Measurements from ENCODE around the gene ADAMTS14.

The ADAMTS14 gene

GRCh38 chr10:70695241-70696030, 23.1 kb downstream of the ADAMTS14 start:
- no peak for DNase-seq

GRCh38 chr10:70698211-70698610, 25.9 kb downstream of the ADAMTS14 start:
- DNase-seq: no peak

GRCh38 chr10:70699063-70699658, 26.9 kb downstream of the ADAMTS14 start:
- no peak for DNase-seq

- no peak for DNase-seq
Measured at GRCh38 chr10:70699659-70700174, 27.4 kb downstream of the ADAMTS14 start.

GRCh38 chr10:70702190-70702763, 30.0 kb downstream of the ADAMTS14 start:
- DNase-seq: no peak

GRCh38 chr10:70704211-70704610, 31.9 kb downstream of the ADAMTS14 start:
- no peak for DNase-seq

GRCh38 chr10:70705121-70705861, 33.0 kb downstream of the ADAMTS14 start:
- DNase-seq: no peak

GRCh38 chr10:70711177-70711576, 38.9 kb downstream of the ADAMTS14 start:
- no peak for DNase-seq

- no peak for DNase-seq
Measured at GRCh38 chr10:70711911-70712310, 39.6 kb downstream of the ADAMTS14 start.

GRCh38 chr10:70714245-70714644, 41.9 kb downstream of the ADAMTS14 start:
- DNase-seq: no peak

GRCh38 chr10:70714951-70715350, 42.6 kb downstream of the ADAMTS14 start:
- no peak for DNase-seq

- DNase-seq: peak; percentile 33
Measured at GRCh38 chr10:70715853-70716795, 43.8 kb downstream of the ADAMTS14 start.

GRCh38 chr10:70722820-70723424, 50.6 kb downstream of the ADAMTS14 start:
- no peak for DNase-seq

- DNase-seq: no peak
Measured at GRCh38 chr10:70723771-70724170, 51.5 kb downstream of the ADAMTS14 start.

GRCh38 chr10:70726909-70727495, 54.7 kb downstream of the ADAMTS14 start:
- no peak for DNase-seq

GRCh38 chr10:70728328-70728727, 56.0 kb downstream of the ADAMTS14 start:
- DNase-seq: no peak

GRCh38 chr10:70729763-70730357, 57.6 kb downstream of the ADAMTS14 start:
- DNase-seq: no peak

GRCh38 chr10:70730955-70731354, 58.6 kb downstream of the ADAMTS14 start:
- DNase-seq: no peak

GRCh38 chr10:70732569-70732968, 60.3 kb downstream of the ADAMTS14 start:
- no peak for DNase-seq

GRCh38 chr10:70733051-70733450, 60.7 kb downstream of the ADAMTS14 start:
- DNase-seq: no peak

GRCh38 chr10:70735161-70735560, 62.9 kb downstream of the ADAMTS14 start:
- DNase-seq: no peak
